Measurements from ENCODE around the gene BEX2.
"Not testable (repeated sequence)": the region's sequence is repeated elsewhere in the genome, so short reads cannot be mapped to it uniquely, and the experiment has no call there.

The BEX2 gene

GRCh38 chrX:103310555-103311398, at the start of gene BEX2:
TSS of gene BEX2 (minus strand) at chrX:103310990. CDS start at chrX:103309976, 1,014 bp downstream.
- peak; percentile 2 for DNase-seq

GRCh38 chrX:103360092-103360491, 49.3 kb upstream of the BEX2 start:
- DNase-seq = no peak

DNA sequence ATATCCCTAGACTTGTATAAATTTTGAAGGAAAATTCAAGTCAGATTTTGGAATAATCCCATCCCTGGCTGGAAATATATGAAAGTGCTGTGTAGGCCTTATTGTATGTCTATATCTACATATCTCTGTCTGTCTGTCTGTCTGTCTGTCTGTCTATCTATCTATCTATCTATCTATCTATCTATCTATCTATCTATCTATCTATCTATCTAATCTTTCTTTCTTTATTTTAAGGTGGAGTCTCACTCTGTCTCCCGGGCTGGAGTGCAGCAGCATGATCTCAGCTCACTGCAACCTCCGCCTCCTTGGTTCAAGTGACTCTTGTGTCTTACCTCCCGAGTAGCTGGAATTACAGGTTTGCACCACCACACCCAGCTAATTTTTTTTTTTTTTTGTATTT, 48.8 kb upstream of the BEX2 start:
- not testable (repeated sequence) for DNase-seq

GRCh38 chrX:103357871-103358270, 47.1 kb upstream of the BEX2 start:
- no peak for DNase-seq

- no peak for DNase-seq
These were observed 46.1 kb upstream of the BEX2 start for GRCh38 chrX:103356858-103357257.

GRCh38 chrX:103356130-103356798, 45.5 kb upstream of the BEX2 start, which contains the start of gene TCEAL9:
TSS of gene TCEAL9 (plus strand) at chrX:103356506. CDS start at chrX:103357685, 1,179 bp downstream.
- DNase-seq = no peak

DNA sequence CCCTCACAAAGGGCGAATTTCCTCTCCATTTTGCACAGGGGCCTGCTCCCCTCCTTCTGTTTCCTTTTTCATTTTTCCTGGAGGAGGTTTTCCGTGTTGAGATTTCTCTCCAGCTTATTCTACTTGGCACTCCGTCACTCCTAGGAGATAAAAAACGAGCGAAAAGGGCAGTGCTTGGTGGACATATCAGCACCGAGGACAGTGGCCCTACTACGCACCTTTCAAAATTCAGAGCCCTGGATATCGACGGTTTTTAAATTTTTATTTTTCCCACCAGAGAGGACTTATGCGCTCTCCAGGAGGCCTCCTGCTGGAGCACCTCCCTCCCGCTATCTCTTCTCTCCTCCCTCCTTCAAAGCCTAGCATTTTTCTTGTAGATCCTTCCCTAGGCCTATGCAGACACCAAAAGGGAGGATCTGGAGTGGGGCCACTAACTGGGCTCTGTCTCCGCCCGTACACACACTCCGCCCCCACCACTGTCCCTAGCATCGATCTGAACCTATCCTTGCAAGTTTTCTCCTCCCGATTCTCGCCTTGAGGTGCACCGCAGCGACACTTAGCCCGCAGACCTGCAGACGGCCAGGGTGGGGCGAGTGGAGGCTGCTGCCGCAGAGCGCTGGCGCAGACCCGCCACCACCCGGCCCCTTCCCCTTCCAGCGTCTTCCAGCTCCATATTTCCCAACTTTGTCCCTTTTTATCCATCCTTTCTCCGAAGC, 37.0 kb upstream of the BEX2 start:
- no peak for DNase-seq

DNA sequence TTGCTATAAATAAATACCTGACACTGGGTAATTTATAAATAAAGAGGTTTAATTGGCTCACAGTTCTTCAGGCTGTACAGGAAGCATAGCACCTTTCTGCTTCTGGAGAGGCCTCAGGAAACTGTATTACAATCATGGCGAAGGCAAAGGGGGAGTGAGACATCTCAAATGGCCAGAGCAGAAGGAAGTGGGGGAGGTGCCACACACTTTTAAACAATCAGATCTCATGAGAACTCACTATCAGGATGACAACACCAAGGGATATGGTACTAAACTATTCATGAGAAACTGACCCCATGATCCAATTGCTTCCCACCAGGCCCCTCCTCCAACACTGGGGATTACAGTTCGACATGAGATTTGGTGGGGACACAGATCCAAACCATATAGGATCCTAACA, 33.8 kb upstream of the BEX2 start:
- DNase-seq = no peak

- DNase-seq = no peak
These were observed 32.3 kb upstream of the BEX2 start for GRCh38 chrX:103343105-103343504.

GRCh38 chrX:103338663-103339062, 27.9 kb upstream of the BEX2 start:
- DNase-seq = no peak

DNA sequence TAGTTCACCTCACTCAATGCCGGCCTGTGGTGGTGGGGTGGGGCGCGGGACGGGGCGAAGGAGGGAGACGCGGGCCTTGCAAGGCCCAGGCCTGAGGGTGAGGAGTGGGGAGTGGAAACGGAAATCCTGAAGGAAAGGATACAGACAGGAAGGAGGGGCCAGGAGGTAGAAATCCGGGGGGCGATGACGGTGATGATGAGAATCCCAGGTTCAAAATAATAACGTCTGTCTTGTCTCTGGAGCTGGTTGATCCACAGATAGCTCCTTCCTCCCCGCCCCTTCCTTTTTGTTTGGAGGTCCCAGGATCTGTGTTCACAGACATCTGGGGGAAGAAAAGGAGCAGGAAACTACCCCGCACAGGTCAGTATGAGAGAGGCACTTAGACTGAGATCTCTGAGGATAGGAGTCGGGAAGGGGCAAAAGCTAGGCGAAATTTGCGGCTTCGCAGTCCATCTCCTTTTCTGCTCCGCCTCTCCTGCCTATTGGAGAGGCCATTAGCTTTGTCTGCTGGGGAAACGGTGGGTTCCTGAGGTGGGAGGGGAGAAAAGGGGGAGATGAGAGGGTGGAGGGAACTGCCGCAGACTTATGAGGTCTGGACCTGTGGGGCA, 20.0 kb upstream of the BEX2 start:
- DNase-seq = no peak

GRCh38 chrX:103329991-103330390, 19.2 kb upstream of the BEX2 start, which contains the start of gene TCEAL7:
TSS of gene TCEAL7 (plus strand) at chrX:103330239. CDS start at chrX:103331404, 1,165 bp downstream.
- DNase-seq = no peak

- no peak for DNase-seq
These were observed 600 bp upstream of the BEX2 start for GRCh38 chrX:103311399-103311780.

- DNase-seq = no peak
These were observed 783 bp downstream of the BEX2 start for GRCh38 chrX:103309860-103310554.

- DNase-seq = not testable (repeated sequence)
These were observed 5.1 kb downstream of the BEX2 start for GRCh38 chrX:103305666-103306065.

DNA sequence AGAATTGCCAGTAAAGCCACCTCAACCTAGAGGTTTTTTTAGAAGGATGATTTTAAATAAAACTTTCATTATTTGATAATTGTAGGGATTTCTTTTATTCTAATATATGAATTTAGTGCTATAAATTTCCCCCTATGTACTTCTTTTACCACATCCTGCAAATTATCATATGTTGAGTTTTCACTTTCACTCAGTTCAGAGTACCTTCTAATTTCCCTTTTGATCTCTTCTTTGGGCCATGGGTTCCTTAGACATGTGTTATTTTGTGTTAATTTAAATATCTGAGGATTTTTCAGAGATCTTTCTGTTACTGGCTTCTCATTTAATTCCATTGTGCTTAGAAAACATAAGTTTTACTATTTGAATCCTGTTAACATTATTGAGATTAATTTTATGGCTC, 6.1 kb downstream of the BEX2 start:
- no peak for DNase-seq

- DNase-seq = no peak
These were observed 17.7 kb downstream of the BEX2 start for GRCh38 chrX:103293118-103293517.

DNA sequence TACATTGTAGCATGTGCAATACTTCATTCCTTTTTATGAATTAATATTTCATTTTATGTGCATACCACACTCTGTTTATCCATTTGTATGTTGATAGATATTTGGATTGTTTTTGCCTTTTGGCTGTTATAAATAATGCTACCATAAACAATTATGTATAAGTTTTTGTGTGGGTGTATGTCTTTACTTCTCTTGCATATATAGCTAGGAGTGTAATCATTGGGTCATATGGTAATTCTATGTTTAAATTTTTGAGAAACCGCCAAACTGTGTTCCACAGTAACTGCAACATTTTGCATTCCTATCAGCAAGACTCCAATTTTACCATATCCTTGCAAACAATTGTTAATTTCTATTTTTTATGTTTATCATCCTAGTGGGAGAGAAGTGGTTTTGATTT, 31.2 kb downstream of the BEX2 start:
- DNase-seq = no peak

- DNase-seq = no peak
These were observed 34.2 kb downstream of the BEX2 start, which contains the start of gene TCEAL5 for GRCh38 chrX:103276581-103277002. TSS of gene TCEAL5 (minus strand) at chrX:103276750. CDS start at chrX:103274563, 2,187 bp downstream.

GRCh38 chrX:103275947-103276567, 34.7 kb downstream of the BEX2 start:
- no peak for DNase-seq

DNA sequence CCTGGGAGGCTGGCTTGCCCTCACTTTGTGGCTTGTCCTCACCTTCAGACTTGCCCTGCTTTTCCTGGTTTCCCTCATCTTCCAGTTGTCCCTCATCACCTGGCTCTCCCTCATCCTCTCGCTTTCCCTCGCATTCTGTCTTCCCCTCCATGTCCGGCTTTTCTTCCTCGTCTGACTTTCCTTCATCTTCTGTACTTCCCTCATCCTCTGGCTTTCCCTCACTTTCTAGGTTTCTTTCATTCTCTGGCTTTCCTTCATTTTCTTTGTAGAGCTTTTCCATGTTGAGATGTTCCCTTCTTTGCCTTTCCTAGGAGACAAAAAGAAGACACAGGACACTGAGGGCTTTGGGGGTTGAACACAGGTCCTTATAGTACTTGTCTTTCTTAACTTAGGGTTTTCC, 36.5 kb downstream of the BEX2 start:
- no peak for DNase-seq
